GM18507 (cell line): ENCODE measurements around the gene HOXD8.
A peak's percentile ranks its signal among the peaks of the same experiment; 100 is the strongest.

ENCODE experiments used
- DNase-seq: peaks from one replicate; pipeline ENCODE4 v3.0.0; 2011; ENCODE audit warnings: low read depth; ENCODE audit not compliant: insufficient read length; ENCODE audit errors: extremely low spot score
- FAIRE-seq: peaks from 2 replicates; lab custom pipeline; 2011; peaks lifted over from hg19 to GRCh38; lab: Jason Lieb, UNC

Gene HOXD8

DNA sequence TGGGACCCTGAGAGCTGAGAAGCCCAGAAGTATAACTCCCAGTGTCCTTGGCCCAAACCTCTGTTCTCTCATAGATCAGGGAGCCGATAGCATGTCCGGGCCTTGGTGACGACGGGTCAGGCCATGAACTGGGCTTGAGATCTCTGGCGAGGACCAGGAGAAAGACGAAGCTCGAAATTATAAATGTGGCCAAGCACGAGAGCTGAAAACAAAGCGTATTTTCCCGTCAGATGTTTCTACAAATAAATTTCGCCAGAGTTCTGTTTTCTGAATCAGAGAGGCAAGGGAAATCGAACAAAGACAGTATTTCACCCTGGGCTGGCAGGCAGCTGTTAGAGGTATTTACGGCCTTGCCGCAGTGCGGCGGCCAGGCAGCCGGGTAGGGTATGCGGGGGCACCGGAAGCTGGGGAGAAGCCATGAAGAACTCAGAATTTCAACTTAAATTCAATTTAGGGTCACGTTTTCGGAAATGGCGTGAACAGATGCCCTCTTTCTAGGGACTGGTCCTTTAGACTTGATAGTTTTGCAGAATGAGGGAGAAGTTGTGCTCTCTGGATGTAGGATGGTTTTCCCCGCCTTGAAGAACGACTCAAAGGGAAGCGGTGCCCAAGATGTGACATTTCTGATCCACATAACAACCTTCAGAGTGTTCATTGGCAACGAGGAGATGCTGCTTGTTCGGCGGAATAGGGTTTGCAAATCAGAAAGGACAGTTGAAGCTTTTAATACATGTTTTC, 9.6 kb downstream of the HOXD8 start:
- DNase-seq (no peak), FAIRE-seq (no peak)

DNA sequence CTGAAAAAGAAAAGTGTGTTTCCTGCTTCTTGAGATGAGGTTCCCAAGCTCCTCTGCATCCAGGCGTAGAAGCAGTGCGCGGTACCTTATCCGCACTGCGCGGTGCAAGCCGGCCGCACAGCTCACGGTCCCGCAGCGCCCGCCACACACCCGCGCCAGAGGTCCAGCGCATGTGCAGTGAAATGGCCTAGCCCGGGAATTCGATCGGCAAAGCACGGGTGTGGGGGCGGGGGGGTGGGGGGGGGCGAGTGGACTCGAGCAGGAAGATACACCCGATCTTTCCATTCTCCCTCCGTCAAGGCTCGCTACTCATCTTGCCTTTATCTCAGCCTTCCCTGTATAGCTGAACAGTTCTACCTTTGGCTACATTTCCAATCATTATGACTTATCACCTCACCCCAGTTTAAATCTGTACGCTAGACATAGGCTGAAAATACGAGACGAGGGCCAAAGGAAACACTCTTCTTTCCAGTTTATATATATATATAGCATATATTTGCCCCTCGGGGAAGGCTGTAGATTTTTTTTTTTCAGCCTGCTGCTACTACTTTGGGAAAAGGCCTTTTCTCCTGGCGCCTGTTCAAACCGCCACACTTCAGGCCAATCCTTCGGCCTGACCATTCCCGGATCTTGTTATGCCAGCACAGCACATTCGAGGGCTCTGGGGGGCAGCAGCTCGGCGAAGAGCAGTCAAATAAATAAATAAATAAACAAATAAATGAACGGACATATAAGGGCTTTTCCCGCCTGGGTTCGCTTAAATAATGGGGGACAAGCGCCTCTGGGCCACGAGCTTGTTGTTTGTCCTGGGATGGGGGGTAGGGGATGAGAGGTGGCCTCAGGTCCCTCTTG, 10.4 kb downstream of the HOXD8 start:
- no peak for FAIRE-seq
- DNase-seq: no peak

DNA sequence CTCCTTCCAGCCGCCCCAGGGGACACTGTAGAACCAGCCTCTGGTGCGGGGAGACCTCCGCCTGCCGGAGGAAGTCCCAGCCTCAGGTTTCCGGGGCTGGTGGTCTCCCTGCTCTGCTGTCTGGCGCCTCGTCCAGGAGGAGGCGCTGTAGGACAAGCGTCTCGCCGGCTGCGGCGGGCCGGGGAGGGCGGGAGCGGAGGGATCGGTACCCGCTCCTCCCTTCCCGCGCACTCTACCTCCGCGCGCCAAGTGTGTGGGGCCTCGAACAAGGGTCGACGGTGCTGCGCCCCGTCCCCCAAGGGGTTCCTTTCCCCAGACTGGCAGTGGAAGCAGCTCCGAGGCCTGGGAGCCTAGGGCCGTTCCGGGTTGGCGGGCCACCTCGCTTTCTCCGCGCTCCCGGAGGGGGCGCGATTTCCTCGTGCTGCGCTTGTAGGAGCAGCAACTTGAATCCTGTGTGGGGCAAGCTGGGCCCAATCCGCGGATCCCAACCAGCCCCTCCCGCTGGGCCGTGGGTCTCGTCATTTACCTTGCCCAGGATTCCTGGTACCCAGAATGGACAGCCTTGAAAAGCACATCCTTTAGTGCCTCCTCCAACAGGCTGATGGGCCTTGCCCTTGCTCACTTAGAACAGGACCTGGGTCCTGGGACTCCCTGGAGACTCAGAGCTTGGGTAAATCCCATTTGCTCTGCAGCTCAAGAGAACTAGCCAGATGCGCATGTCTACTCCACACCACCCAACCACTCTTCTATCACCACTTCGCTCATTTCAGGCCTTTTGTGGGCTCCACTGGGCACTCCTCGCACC, 11.2 kb downstream of the HOXD8 start:
- peak; percentile 70 for FAIRE-seq
- peak; percentile 77 for DNase-seq

DNA sequence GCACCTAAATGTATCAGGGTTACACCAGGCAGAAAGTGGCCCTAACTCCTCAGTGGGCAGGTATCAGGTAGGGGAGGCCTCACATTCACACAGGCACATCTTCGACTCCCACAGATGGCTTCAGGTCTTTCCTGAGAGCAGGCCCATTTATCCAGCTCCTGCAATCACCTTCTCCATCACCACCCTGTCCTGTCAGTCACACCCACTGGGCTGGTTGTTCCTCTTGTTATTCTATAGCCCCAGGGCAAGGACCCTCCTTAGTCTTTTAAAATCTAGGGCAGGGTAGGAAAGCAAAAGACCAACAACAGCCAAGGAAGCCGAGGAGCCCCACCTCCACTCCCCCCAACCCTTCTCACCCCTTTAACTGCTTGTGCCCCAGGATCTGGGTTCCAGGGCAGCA, 12.8 kb downstream of the HOXD8 start:
- FAIRE-seq (no peak), DNase-seq (no peak)

DNA sequence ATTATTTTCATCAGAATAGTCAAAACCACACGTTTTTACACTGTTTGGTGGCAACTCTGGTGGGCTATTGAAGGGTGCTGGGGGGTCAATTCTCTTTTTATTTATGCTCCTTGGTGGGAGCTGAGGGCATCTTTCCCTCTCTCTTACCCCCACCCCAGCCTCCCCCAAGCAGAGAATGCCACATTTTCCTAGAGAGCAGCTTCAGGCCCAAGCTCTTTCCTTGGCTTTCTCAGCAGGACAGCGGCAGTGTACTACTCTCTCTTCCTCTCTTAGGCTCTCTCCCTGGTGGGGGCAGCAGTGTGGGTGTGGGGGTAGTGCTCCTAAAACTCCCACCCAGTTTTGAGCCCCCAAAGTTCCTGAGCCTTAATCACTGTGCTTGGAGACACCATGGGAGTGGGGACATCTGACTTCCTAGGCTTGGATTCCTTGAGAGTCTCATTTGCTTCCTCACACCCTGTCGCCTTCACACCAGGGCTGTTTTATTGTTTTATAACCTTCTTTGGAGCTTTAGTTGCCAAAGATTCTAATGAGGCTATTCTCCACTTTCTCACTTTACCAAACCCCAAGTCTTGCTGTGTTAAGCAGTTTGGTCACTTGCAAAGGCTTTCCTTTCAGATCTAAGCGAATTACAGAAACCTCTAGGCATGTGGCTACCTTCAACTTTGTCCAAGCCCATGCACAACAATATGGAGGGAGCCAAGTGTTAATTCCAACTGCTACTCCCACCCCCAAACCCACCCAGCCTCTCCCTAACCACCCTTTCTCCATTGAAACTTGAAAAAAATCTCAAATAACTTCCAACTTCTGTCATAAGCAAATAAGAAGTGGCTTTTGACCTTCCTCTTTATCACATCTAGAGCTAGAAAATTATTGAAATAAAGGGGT, 15.8 kb downstream of the HOXD8 start:
- FAIRE-seq: no peak

DNA sequence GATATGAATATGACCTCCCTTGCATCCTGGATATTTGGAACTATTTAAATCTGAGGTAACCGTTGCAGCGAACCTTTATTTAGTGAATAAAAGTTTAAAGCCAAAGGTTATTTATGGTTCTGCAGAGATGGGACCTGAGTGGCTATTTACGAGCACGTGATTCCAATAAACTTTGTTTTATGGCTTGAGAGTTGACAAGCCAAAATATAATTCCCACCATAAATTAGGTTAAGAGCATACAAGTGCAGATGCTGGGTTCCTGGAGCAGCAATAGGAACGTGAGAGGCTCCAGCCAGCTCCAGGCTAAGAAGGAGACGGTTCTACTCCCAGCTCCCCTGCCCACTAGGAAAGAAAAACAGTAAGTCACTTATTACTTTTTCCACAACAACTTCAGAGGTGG, 16.6 kb downstream of the HOXD8 start:
- no peak for DNase-seq
- no peak for FAIRE-seq

More for the DNA sequence above, 15.8 kb downstream of the HOXD8 start:
- DNase-seq: no peak

DNA sequence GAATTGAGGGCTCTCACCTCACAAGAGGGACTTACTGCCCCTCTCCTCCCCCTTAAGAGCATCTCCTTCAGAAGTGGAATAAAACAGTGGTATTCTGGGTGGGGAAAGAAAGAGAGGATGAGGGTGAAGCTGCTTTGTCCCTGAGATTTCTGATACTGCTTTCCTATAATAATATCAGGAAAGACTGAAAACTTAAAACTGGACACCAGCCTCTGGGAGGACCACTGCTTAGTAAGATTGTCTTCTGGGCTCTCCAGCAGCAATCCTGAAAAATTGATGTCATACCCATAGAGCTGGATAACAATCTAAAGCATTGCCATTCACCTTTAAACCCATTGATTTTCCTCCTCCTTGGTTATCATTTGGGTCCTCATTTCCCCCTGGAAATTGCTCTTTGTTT, 17.1 kb downstream of the HOXD8 start:
- no peak for FAIRE-seq
- DNase-seq: no peak

DNA sequence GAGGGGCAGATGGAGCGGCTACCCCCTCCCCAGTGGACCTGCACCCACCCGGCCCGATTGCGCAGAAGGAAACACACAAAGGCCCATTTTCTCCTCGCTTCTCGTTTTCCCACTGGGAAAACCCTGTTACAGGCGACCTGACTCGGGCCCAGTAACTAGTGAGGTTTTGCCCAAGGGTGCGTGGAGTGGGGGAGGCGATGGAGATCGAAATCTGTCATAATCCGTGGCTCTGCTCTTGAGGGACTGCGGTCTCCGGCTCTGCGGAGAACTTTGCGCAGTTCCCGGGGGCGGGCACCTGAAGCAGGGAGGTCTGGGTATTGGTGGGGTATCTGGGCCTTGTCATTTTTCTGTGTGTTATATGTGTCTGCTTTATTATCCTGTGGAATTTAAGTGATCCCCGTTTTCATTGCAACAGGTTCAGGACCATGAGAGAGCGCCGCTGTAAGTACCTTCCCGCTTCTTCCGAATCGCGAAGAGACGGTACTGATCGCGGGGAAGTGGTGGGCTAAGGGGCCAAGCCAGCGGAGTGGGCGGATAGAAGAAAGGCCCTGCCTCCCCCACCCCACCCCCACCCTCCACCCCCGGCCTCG, 17.8 kb downstream of the HOXD8 start:
- DNase-seq (no peak), FAIRE-seq (no peak)

DNA sequence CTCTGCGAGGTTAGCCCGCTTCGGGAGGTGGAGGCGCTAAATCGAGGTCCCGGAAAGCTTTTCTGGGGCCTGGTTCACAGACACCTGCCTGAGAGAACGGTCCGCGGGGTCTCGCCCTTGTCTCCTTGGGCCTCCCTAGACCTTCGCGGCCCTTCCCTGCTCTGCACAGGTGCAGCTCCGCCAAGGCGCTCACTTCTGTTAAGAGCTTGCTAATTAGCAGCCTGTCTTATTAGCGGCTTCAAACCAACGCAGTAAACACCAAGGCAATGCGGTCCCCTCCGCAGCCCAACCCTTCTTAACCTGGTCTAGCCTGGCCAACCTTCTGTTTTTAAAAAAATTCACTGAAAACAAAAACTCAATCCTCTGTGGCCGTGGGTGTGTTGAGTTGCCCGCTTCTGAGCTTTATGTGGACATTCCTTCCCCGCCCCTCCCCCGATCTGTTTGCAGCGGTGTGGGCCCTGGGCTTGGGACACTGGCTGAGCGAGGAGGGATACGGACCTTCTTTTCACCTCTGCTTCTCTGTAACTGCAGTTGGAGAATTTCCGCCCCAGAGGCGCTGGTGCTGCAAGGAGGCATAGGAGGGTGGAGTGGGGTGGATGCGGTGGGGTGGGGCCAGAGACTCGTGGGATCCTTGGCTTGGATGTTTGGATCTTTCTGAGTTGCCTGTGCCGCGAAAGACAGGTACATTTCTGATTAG, 18.4 kb downstream of the HOXD8 start:
- FAIRE-seq: no peak

DNA sequence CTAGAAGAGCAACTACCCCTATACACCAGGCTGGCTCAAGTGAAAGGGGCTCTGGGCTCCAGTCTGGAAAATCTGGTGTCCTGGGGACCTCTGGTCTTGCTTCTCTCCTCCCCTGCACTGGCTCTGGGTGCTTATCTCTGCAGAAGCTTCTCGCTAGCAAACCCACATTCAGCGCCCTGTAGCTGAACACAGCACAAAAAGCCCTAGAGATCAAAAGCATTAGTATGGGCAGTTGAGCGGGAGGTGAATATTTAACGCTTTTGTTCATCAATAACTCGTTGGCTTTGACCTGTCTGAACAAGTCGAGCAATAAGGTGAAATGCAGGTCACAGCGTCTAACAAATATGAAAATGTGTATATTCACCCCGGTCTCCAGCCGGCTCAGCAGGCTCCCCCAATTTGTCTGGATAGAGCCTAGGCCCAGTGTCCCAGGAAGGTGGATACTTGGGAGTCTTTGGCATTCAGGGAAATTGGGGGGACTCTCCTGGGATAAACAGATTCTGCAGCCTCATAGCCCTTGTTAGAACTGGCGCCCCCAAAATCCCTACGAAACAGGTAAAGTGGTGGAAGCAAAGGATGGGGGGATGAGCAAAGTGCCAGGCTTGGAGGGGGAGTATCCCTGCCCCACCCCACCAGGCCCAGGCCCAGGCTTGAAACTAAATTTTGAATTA, 19.4 kb downstream of the HOXD8 start:
- DNase-seq (no peak), FAIRE-seq (no peak)

More for the DNA sequence above, 18.4 kb downstream of the HOXD8 start:
- no peak for DNase-seq

DNA sequence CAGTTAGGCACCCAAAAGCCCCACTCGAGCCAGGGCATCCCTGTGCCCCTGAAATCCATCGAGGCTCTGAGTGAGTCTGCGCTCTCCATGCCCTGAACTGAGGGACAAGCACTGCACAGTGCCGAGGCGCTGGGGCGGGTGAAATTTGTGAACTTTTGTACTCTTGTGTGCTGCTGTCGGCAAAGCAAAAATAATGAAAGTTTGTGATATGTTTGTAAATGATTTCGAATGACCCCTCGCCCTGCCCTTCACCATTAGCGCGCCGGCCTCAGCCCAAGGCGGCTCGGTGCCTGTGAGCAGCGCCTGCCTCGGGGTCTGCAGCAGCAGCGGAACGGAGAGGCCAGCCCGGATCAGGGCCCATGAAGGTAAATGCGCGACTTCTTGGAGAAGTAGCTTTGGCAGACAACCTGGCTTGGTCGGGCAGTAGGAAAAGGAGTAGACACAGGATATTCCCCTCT, 20.0 kb downstream of the HOXD8 start:
- no peak for FAIRE-seq
- no peak for DNase-seq

DNA sequence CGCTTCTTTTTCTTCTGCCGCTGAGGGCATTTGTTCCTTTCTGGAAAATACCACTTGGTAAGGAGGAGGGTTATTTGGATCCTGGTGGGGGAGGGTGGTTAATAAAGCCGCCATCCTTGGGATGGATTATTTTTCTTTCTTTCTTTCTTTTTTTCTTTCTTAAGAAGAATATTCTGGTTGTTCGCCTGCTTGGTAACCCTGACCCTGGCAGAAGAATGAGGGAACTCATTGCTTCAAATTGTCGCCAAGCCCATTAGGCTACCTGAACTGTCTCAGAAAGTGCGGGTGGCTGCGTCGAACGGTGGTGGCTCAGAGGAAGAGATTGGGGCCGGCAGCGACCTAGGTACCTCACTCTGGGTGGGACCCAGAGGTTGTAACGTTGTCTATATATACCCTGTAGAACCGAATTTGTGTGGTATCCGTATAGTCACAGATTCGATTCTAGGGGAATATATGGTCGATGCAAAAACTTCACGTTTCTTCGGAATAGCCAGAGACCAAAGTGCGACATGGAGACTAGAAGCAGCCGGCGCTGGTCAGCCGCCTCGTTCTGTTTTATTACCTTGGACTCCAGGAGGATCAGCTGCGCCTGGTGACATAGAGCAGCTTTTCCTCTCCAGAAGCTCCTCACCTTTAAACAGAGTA, 20.6 kb downstream of the HOXD8 start:
- FAIRE-seq (no peak), DNase-seq (no peak)

DNA sequence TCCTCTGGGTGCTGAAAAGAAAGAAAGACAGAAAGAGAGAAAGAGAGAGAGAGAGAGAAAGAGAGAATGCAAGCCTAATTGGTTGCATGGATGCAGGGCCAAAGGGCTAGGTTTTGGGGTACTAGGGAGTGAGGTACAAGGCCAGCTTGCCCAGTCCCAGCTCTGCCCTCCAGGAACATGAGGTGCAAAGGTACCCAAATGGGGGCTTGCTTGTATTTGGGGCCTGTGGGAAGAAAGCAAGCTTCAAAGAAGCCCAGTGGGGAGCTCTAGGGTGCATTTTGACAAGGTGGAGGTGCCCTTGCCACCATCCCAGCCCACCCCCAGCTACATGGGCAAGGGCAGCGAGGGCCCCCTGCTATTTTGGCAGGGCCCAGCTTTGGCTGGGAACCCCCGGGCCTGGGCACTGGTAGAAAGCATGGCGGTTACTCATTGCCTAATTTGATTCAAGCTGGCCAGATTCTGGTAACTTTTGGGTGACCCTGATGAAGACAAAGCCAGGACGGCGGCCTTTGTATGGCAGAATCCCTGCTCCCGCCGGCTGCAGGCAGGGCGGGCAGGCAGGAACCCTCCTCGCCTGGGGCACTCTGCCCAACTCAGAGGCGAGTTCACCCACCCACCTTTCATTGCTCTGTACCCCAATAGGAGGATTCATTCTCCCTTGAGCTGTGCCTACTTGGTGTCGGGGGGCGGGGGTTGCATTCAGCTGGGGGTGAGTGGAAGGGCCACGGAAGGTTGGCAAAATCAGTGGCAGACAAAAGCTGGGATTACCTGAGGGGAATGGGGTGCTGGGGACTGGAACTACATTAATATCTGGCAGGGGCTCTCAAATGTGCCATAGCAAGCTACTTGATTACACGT, 21.3 kb downstream of the HOXD8 start:
- FAIRE-seq: no peak

DNA sequence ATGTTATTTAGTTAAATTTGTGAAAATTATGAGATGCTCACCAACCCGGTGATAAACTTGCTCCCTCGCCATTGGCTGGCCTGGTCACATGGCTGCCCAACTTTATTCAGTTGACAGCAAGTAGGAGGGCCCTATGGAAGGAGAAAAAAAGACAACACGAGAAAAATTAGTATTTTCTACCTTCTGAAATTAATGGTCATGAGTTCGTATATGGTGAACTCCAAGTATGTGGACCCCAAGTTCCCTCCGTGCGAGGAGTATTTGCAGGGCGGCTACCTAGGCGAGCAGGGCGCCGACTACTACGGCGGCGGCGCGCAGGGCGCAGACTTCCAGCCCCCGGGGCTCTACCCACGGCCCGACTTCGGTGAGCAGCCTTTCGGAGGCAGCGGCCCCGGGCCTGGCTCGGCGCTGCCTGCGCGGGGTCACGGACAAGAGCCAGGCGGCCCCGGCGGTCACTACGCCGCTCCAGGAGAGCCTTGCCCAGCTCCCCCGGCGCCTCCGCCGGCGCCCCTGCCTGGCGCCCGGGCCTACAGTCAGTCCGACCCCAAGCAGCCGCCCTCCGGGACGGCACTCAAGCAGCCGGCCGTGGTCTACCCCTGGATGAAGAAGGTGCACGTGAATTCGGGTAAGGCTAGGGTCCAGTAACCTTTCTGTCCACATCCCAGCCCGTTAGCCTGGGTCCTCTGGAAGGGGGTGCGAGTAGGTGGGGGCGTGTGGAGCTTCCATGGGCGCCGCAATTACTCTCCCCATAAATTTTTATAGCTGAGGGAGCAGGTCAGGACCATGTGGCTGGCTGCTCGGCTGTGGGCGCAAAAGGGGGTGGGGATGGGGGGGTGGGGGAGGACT, 22.2 kb downstream of the HOXD8 start, which contains the start of gene HOXD4:
TSS of gene HOXD4 (plus strand) at position 109 of the 846 bp plus-strand sequence. CDS start at position 193, 84 bp downstream.
- DNase-seq (no peak), FAIRE-seq (no peak)

More for the DNA sequence above, 21.3 kb downstream of the HOXD8 start:
- DNase-seq: no peak
